Gastrocnemius medialis (tissue), 4 donors: ENCODE measurements around the gene EEF1A2.

Experiments
- POLR2A ChIP-seq, 2 donors: fragments of 450-650 bp; IDR thresholded peaks; one replicate each; pipeline ENCODE4 v1.6.1; 2017; ENCODE audit warnings: antibody characterized with exemption in 2 of 2, mild to moderate bottlenecking in 2 of 2, moderate library complexity in 2 of 2
- TF ChIP-seq, protein P1 (sequence below), 5 experiments: fragments of 450-650 bp in 3 of 5; fragments of 200-600 bp in 2 of 5; sonication (generic) in 2 of 5; IDR thresholded peaks in 4 of 5; conservative IDR thresholded peaks in 1 of 5; 1 replicate in 4 of 5; 2 replicates in 1 of 5; pipeline ENCODE4 v1.5.1; 2016 to 2019; ENCODE audit warnings: antibody characterized with exemption in 5 of 5, mild to moderate bottlenecking in 3 of 5, moderate library complexity in 3 of 5

DNA sequence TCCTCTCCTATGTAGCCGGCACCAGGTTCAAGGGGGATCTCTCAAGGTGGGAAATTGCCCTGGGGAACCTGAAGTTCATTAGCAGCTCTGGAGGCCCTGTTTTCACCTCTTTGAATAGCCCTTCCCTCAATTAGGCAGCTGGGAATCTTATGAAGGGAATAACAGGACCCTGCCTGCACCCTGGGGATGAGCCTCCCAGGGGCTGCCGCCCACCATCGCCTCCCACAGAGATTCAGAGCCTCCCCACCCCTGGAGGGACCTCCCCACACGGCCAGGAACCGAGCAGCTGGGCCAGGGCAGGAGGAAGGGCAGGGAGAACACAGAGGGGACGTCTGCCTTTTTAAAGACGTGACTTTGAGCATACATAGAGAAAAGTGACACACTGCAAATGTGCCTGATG is 4.6 kb upstream of the EEF1A2 start:
- no peak for TF ChIP-seq POLR2A (IDR thresholded peaks at IDR 0.05)
- TF ChIP-seq, protein P1, sequence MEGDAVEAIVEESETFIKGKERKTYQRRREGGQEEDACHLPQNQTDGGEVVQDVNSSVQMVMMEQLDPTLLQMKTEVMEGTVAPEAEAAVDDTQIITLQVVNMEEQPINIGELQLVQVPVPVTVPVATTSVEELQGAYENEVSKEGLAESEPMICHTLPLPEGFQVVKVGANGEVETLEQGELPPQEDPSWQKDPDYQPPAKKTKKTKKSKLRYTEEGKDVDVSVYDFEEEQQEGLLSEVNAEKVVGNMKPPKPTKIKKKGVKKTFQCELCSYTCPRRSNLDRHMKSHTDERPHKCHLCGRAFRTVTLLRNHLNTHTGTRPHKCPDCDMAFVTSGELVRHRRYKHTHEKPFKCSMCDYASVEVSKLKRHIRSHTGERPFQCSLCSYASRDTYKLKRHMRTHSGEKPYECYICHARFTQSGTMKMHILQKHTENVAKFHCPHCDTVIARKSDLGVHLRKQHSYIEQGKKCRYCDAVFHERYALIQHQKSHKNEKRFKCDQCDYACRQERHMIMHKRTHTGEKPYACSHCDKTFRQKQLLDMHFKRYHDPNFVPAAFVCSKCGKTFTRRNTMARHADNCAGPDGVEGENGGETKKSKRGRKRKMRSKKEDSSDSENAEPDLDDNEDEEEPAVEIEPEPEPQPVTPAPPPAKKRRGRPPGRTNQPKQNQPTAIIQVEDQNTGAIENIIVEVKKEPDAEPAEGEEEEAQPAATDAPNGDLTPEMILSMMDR (IDR thresholded peaks at IDR 0.05 in 4 of 5, conservative IDR thresholded peaks at IDR 0.05 in 1 of 5) = no peak
